Stomach (tissue), 9 donors: ENCODE measurements around the gene BLACAT1. TPM values are rescaled to one million over a fixed set of nuclear protein-coding genes. Genes with fewer than 3 reads are reported as not detected.
A peak's percentile ranks its signal among the peaks of the same experiment; 100 is the strongest.
"Not testable (repeated sequence)": the region's sequence is repeated elsewhere in the genome, so short reads cannot be mapped to it uniquely, and the experiment has no call there.

Experiments
- DNase-seq, 2 donors: peaks; one replicate each; pipeline versions ENCODE4 v3.0.0 to v3.0.0-alpha.2; 2013 to 2019
- H3K27ac ChIP-seq, 5 donors: fragments of 200-600 bp in 4 of 5; sonication (generic) in 4 of 5; one replicate each; pipeline ENCODE4 v1.5.1; 2013 to 2019; ENCODE audit warnings: mild to moderate bottlenecking in 1 of 5, moderate library complexity in 1 of 5
- H3K27me3 ChIP-seq, 3 donors: fragments of 200-600 bp; sonication (generic); one replicate each; pipeline ENCODE4 v1.5.1; 2017 to 2019; ENCODE audit warnings: mixed run types in 1 of 3
- H3K36me3 ChIP-seq, 4 donors: fragments of 200-600 bp; sonication (generic); 1 replicate in 3 of 4; 2 replicates in 1 of 4; pipeline ENCODE4 v1.5.1; 2016 to 2019
- H3K4me1 ChIP-seq, 4 donors: fragments of 200-600 bp; sonication (generic); one replicate each; pipeline ENCODE4 v1.5.1; 2016 to 2019
- H3K4me3 ChIP-seq, 4 donors: fragments of 200-600 bp; sonication (generic) in 3 of 4; one replicate each; pipeline ENCODE4 v1.5.1; 2016 to 2019; ENCODE audit warnings: mild to moderate bottlenecking in 1 of 4
- H3K9me3 ChIP-seq, 4 donors: fragments of 200-600 bp; sonication (generic); one replicate each; pipeline ENCODE4 v1.5.1; 2016 to 2019
- EP300 ChIP-seq: sonication (generic); formaldehyde crosslinking; IDR thresholded peaks from one replicate; pipeline ENCODE4 v1.6.1; 2017; ENCODE audit warnings: antibody characterized with exemption
- POLR2A ChIP-seq, 4 donors: fragments of 450-650 bp; IDR thresholded peaks; one replicate each; pipeline ENCODE4 v1.6.1; 2016; ENCODE audit warnings: antibody characterized with exemption in 4 of 4, control low read depth in 2 of 4, mild to moderate bottlenecking in 1 of 4, moderate library complexity in 1 of 4
- POLR2AphosphoS5 ChIP-seq, 3 donors: sonication (generic); formaldehyde crosslinking; IDR thresholded peaks; one replicate each; pipeline ENCODE4 v1.6.1; 2016; ENCODE audit warnings: antibody characterized with exemption in 3 of 3
- WGBS, 5 donors: extraction: QIAGEN DNeasy Blood & Tissue Kit in 3 of 5; methylation state at CpG; one replicate each; pipeline versions ENCODE4 v1.1.5 to v1.1.7; 2013 to 2018; 5-methylcytosine and 5-hydroxymethylcytosine counted together
- intact Hi-C: fragments of 100-400 bp; cut with DNase I; formaldehyde crosslinking; loops from one replicate; pipeline ENCODE4 v1.15.1; 2023; ENCODE audit warnings: low total_unique reads
- polyA plus RNA-seq, 3 donors: library from polyadenylated mRNA; stranded (reverse); fragments of 200-250 nt; gene quantifications; one replicate each; pipeline ENCODE4 v1.2.3, GENCODE V29; 2013
- total RNA-seq, 5 donors: library from RNA; depleted of rRNA; stranded (reverse); fragments of >200 nt; gene quantifications; one replicate each; pipeline versions ENCODE4 v1.1.0 to v1.2.3, GENCODE V29; 2014 to 2016
- TF ChIP-seq, protein P1 (sequence below), 7 experiments: fragments of 450-650 bp in 4 of 7; fragments of 200-600 bp in 3 of 7; sonication (generic) in 3 of 7; IDR thresholded peaks; one replicate each; pipeline ENCODE4 v1.5.1; 2016 to 2019; ENCODE audit warnings: antibody characterized with exemption in 7 of 7, control low read depth in 2 of 7, mild to moderate bottlenecking in 1 of 7
- donor health status: healthy with polysubstance abuse.
- donor health status: Bipolar disorder and iron deficiency.
- donor health status: healthy.

The BLACAT1 gene
- total and polyA plus RNA-seq, 8 donors: 0.37 to 0.43 TPM; not detected in 6

- Histone ChIP-seq H3K27me3 (peaks cover 0 to 6% (median 0%) of the 10 kb centered on the region in 3 donors), H3K27ac (no peak overlapping the region), H3K9me3 (no peaks in the 10 kb centered on the region), H3K4me1 (no peaks in the 10 kb centered on the region), H3K4me3 (no peak overlapping the region), H3K36me3 (no peaks in the 10 kb centered on the region)
- intact Hi-C loops: no loop called here
- TF ChIP-seq EP300 (no peak), POLR2A (IDR thresholded peaks at IDR 0.05) (no peak), POLR2AphosphoS5 (IDR thresholded peaks at IDR 0.05) (no peak)
- TF ChIP-seq, protein P1, sequence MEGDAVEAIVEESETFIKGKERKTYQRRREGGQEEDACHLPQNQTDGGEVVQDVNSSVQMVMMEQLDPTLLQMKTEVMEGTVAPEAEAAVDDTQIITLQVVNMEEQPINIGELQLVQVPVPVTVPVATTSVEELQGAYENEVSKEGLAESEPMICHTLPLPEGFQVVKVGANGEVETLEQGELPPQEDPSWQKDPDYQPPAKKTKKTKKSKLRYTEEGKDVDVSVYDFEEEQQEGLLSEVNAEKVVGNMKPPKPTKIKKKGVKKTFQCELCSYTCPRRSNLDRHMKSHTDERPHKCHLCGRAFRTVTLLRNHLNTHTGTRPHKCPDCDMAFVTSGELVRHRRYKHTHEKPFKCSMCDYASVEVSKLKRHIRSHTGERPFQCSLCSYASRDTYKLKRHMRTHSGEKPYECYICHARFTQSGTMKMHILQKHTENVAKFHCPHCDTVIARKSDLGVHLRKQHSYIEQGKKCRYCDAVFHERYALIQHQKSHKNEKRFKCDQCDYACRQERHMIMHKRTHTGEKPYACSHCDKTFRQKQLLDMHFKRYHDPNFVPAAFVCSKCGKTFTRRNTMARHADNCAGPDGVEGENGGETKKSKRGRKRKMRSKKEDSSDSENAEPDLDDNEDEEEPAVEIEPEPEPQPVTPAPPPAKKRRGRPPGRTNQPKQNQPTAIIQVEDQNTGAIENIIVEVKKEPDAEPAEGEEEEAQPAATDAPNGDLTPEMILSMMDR (IDR thresholded peaks at IDR 0.05): no peak
- peak in 1 of 2 donors; percentile 40 for DNase-seq
- WGBS, 5 donors: 73 to 84% (median 77%) methylated on average over 10 of the region's 10 CpGs
These were observed 37.8 kb downstream of the BLACAT1 start for GRCh38 chr1:205417870-205418635.

DNA sequence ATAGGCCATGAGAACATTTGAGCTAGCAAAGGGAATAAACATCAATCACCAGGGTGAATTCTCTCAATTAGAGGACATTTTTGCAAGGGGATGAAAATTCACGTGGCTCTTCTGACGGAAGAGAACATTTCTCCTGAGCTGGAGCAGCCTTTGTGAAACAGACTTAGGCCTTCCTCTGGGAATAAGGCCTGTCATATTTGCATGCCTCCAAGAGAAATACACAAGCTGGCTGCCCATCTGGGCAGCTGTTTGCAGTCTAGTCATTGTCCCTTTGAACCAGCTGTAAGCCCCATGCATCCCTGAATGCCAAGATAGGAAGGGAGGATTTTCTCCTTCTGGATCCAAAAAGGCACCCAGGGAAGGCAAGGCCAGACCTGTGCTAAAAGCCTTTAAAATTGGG is 39.5 kb downstream of the BLACAT1 start:
- H3K4me1 ChIP-seq: no peaks in the 10 kb centered on the region
- H3K9me3 ChIP-seq: no peaks in the 10 kb centered on the region
- TF ChIP-seq EP300 (no peak), POLR2A (IDR thresholded peaks at IDR 0.05) (no peak), POLR2AphosphoS5 (IDR thresholded peaks at IDR 0.05) (no peak)
- TF ChIP-seq, protein P1 (IDR thresholded peaks at IDR 0.05): no peak
- peaks cover 0 to 6% (median 0%) of the 10 kb centered on the region in 3 donors for H3K27me3 ChIP-seq
- WGBS, 5 donors: 82 to 91% (median 86%) methylated on average over 2 of the region's 2 CpGs
- H3K36me3 ChIP-seq: no peaks in the 10 kb centered on the region
- no peak overlapping the region for H3K27ac ChIP-seq
- intact Hi-C loops: no loop called here
- H3K4me3 ChIP-seq: no peak overlapping the region
- DNase-seq: no peak

- Histone ChIP-seq H3K9me3 (no peaks in the 10 kb centered on the region), H3K27me3 (peaks cover 0 to 18% (median 0%) of the 10 kb centered on the region in 3 donors), H3K27ac (no peak overlapping the region), H3K4me3 (no peak overlapping the region), H3K36me3 (no peaks in the 10 kb centered on the region), H3K4me1 (no peaks in the 10 kb centered on the region)
- DNase-seq: no peak
- TF ChIP-seq POLR2A (IDR thresholded peaks at IDR 0.05): no peak
- no peak for TF ChIP-seq EP300
- TF ChIP-seq, protein P1 (IDR thresholded peaks at IDR 0.05): no peak
- no peak for TF ChIP-seq POLR2AphosphoS5 (IDR thresholded peaks at IDR 0.05)
- WGBS, 5 donors: 78 to 89% (median 80%) methylated on average over 5 of the region's 5 CpGs
- intact Hi-C loops: no loop called here
These were observed 45.1 kb downstream of the BLACAT1 start for GRCh38 chr1:205410581-205411298.

DNA sequence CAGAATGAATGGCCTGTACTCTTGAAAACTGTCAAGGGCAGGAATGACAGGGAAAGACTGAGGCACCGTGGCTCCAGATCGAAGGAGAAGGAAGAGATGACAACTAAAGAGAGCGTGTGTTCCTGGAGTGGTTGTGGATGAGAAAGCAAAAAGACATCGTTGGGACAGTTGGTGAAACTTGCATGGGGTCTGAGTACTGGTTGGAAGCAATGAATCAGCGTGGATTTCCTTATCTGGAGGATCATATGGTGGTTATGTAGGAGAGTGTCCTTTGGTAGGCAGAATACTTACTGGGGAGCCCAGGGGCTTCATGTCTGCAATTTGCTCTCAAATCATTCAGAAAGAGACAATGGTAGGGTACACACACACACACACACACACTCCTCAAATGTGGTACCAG is 47.9 kb downstream of the BLACAT1 start:
- Histone ChIP-seq H3K36me3 (no peaks in the 10 kb centered on the region), H3K4me3 (no peak overlapping the region), H3K4me1 (no peaks in the 10 kb centered on the region), H3K9me3 (no peaks in the 10 kb centered on the region), H3K27ac (no peak overlapping the region), H3K27me3 (peaks cover 0 to 18% (median 0%) of the 10 kb centered on the region in 3 donors)
- no peak for DNase-seq
- WGBS, 5 donors: 73 to 85% (median 82%) methylated on average over 5 of the region's 5 CpGs
- intact Hi-C loops: no loop called here
- TF ChIP-seq, protein P1 (IDR thresholded peaks at IDR 0.05): no peak
- TF ChIP-seq EP300: no peak
- no peak for TF ChIP-seq POLR2A (IDR thresholded peaks at IDR 0.05)
- TF ChIP-seq POLR2AphosphoS5 (IDR thresholded peaks at IDR 0.05): no peak

GRCh38 chr1:205406252-205406651 is 49.6 kb downstream of the BLACAT1 start:
- H3K4me1 ChIP-seq, DNase-seq, H3K36me3 ChIP-seq, H3K9me3 ChIP-seq, H3K4me3 ChIP-seq, intact Hi-C loops, H3K27ac ChIP-seq: not testable (repeated sequence)
- WGBS, 5 donors: 73 to 94% (median 88%) methylated on average over 5 to 8 of the region's 12 CpGs; no CpG with 5 or more reads in 1 of the 5 donors
- H3K27me3 ChIP-seq: peaks cover 0 to 18% (median 0%) of the 10 kb centered on the region in 3 donors
